Neural cell (in vitro differentiated cells): ENCODE measurements around the gene ARID1B. TPM values are rescaled to one million over a fixed set of nuclear protein-coding genes. Genes with fewer than 3 reads are reported as not detected.

Source experiments
- H2AFZ ChIP-seq: fragments of 200-600, 300-800 bp; sonication (generic), shearing (Covaris generic); 2 replicates; pipeline ENCODE4 v1.6.0; 2014; ENCODE audit warnings: low read depth, mild to moderate bottlenecking, antibody characterized with exemption, low read length, moderate library complexity
- H3F3A ChIP-seq: fragments of 200-600 bp; shearing (Covaris generic); 2 replicates; pipeline ENCODE4 v1.6.1; 2016; ENCODE audit warnings: mild to moderate bottlenecking, moderate library complexity, mixed read lengths, antibody characterized with exemption, low read length; ENCODE audit not compliant: insufficient read depth, poor library complexity, severe bottlenecking
- H3K27ac ChIP-seq: fragments of 200-600, 300-800 bp; sonication (generic), shearing (Covaris generic); 2 replicates; pipeline ENCODE4 v1.5.1; 2014; ENCODE audit warnings: mild to moderate bottlenecking, low read length, moderate library complexity
- H3K27me3 ChIP-seq: fragments of 300-800, 200-600 bp; sonication (generic), shearing (Covaris generic); 2 replicates; pipeline ENCODE4 v1.6.0; 2014; ENCODE audit warnings: mild to moderate bottlenecking, low read depth, low read length, moderate library complexity; ENCODE audit not compliant: insufficient read depth
- H3K36me3 ChIP-seq: fragments of 300-800, 200-600 bp; sonication (generic), shearing (Covaris generic); 2 replicates; pipeline ENCODE4 v1.5.1; 2014; ENCODE audit warnings: mild to moderate bottlenecking, antibody characterized with exemption, low read length, moderate library complexity; ENCODE audit not compliant: insufficient read depth
- H3K4me2 ChIP-seq: fragments of 300-800, 200-600 bp; sonication (generic), shearing (Covaris generic); 2 replicates; pipeline ENCODE4 v1.6.0; 2014; ENCODE audit warnings: mild to moderate bottlenecking, low read length
- H3K4me3 ChIP-seq: fragments of 300-800, 200-600 bp; sonication (generic), shearing (Covaris generic); 2 replicates; pipeline ENCODE4 v1.5.1; 2014; ENCODE audit warnings: mild to moderate bottlenecking, low read length, moderate library complexity
- H3K79me2 ChIP-seq: fragments of 200-600 bp; shearing (Covaris generic); replicated peaks from 2 replicates; pipeline ENCODE4 v1.6.0; 2014; ENCODE audit warnings: mild to moderate bottlenecking, low read length, moderate library complexity; ENCODE audit not compliant: insufficient read depth
- H3K9ac ChIP-seq: fragments of 300-800, 200-600 bp; sonication (generic), shearing (Covaris generic); 2 replicates; pipeline ENCODE4 v1.6.1; 2016; ENCODE audit warnings: mild to moderate bottlenecking, low read length, mixed read lengths
- H3K9me2 ChIP-seq: fragments of 200-600 bp; shearing (Covaris generic); 2 replicates; pipeline ENCODE4 v1.6.1; 2016; ENCODE audit warnings: mild to moderate bottlenecking, low read length, mixed read lengths; ENCODE audit not compliant: insufficient read depth
- H3K9me3 ChIP-seq: fragments of 200-600, 300-800 bp; sonication (generic), shearing (Covaris generic); 2 replicates; pipeline ENCODE4 v1.6.1; 2016; ENCODE audit warnings: mild to moderate bottlenecking, mixed run types, low read length, moderate library complexity, mixed read lengths
- H4K20me1 ChIP-seq: fragments of 200-600 bp; shearing (Covaris generic); 2 replicates; pipeline ENCODE4 v1.6.1; 2016; ENCODE audit warnings: mild to moderate bottlenecking, mixed run types; ENCODE audit not compliant: insufficient read depth
- CTCF ChIP-seq: fragments of 450-650 bp; IDR thresholded peaks from 2 replicates; pipeline ENCODE4 v1.5.1; 2014; ENCODE audit warnings: antibody characterized with exemption, mild to moderate bottlenecking, moderate library complexity; ENCODE audit not compliant: poor library complexity, severe bottlenecking
- EP300 ChIP-seq: fragments of 450-650 bp; conservative IDR thresholded peaks from 2 replicates; pipeline ENCODE4 v1.6.1; 2014; ENCODE audit warnings: antibody characterized with exemption, mild to moderate bottlenecking, moderate library complexity; ENCODE audit not compliant: poor library complexity, severe bottlenecking
- EZH2 ChIP-seq: fragments of 200-600, 300-800 bp; shearing (Covaris generic), sonication (generic); IDR thresholded peaks from 2 replicates; pipeline ENCODE4 v1.6.1; 2014; ENCODE audit warnings: antibody characterized with exemption, low read length, borderline replicate concordance, mild to moderate bottlenecking; ENCODE audit not compliant: insufficient read depth, poor library complexity, severe bottlenecking
- MXI1 ChIP-seq: fragments of 450-650 bp; conservative IDR thresholded peaks from 2 replicates; pipeline ENCODE4 v1.6.1; 2014; ENCODE audit warnings: antibody characterized with exemption, mild to moderate bottlenecking; ENCODE audit not compliant: poor library complexity, severe bottlenecking
- POLR2AphosphoS5 ChIP-seq: IDR thresholded peaks from 2 replicates; pipeline ENCODE4 v1.6.1; 2012
- RAD21 ChIP-seq: fragments of 450-650 bp; conservative IDR thresholded peaks from 2 replicates; pipeline ENCODE4 v1.6.1; 2014; ENCODE audit warnings: antibody characterized with exemption, mild to moderate bottlenecking, moderate library complexity
- REST ChIP-seq: IDR thresholded peaks from 2 replicates; pipeline ENCODE4 v1.6.1; 2012; ENCODE audit warnings: borderline replicate concordance
- SMC3 ChIP-seq: fragments of 450-650 bp; conservative IDR thresholded peaks from 2 replicates; pipeline ENCODE4 v1.6.1; 2014; ENCODE audit warnings: antibody characterized with exemption, mild to moderate bottlenecking, moderate library complexity; ENCODE audit not compliant: poor library complexity
- TAF1 ChIP-seq: IDR thresholded peaks from 2 replicates; pipeline ENCODE4 v1.6.1; 2012; ENCODE audit warnings: low read depth
- polyA plus RNA-seq: library from polyadenylated mRNA; depleted of rRNA; stranded (reverse); fragments of >200 nt; gene quantifications from 2 replicates; pipeline ENCODE4 v1.2.3, GENCODE V29; 2014

Gene ARID1B
- polyA plus RNA-seq, 1 donor from 2014 or later = 35.0 TPM

GRCh38 chr6:157070403-157071107 lies 293.4 kb downstream of the ARID1B start:
- H3K27ac ChIP-seq = peak overlapping the region; percentile 71
- peaks cover 20% of the 10 kb centered on the region for H3K79me2 ChIP-seq
- H3K9me3 ChIP-seq = no peaks in the 10 kb centered on the region
- no peaks in the 10 kb centered on the region for H4K20me1 ChIP-seq
- no peaks in the 10 kb centered on the region for H3K9me2 ChIP-seq
- H3K9ac ChIP-seq = no peak overlapping the region
- TF ChIP-seq MXI1 = no peak
- no peak for TF ChIP-seq TAF1
- TF ChIP-seq REST = no peak
- no peak for TF ChIP-seq CTCF
- TF ChIP-seq SMC3 = no peak
- TF ChIP-seq EZH2 = no peak
- TF ChIP-seq RAD21 = no peak
- no peak for TF ChIP-seq EP300
- no peak for TF ChIP-seq POLR2AphosphoS5
- no peak overlapping the region for H3K4me2 ChIP-seq
- H2AFZ ChIP-seq = no peak overlapping the region
- peak overlapping the region; percentile 6 for H3K4me3 ChIP-seq
- no peaks in the 10 kb centered on the region for H3K27me3 ChIP-seq
- H3F3A ChIP-seq = peaks cover 12% of the 10 kb centered on the region
- H3K36me3 ChIP-seq = no peaks in the 10 kb centered on the region

GRCh38 chr6:157072128-157072527 lies 294.9 kb downstream of the ARID1B start:
- H3K36me3 ChIP-seq = no peaks in the 10 kb centered on the region
- no peak overlapping the region for H3K4me2 ChIP-seq
- H3K4me3 ChIP-seq = no peak overlapping the region
- H3K79me2 ChIP-seq = peaks cover 16% of the 10 kb centered on the region
- H3K9ac ChIP-seq = no peak overlapping the region
- H3K27ac ChIP-seq = no peak overlapping the region
- H2AFZ ChIP-seq = no peak overlapping the region
- no peaks in the 10 kb centered on the region for H3K27me3 ChIP-seq
- no peak for TF ChIP-seq MXI1
- TF ChIP-seq CTCF = no peak
- TF ChIP-seq EZH2 = no peak
- TF ChIP-seq EP300 = no peak
- no peak for TF ChIP-seq SMC3
- TF ChIP-seq POLR2AphosphoS5 = no peak
- no peak for TF ChIP-seq RAD21
- no peak for TF ChIP-seq TAF1
- TF ChIP-seq REST = no peak
- H3F3A ChIP-seq = peaks cover 12% of the 10 kb centered on the region
- no peaks in the 10 kb centered on the region for H3K9me2 ChIP-seq
- H3K9me3 ChIP-seq = no peaks in the 10 kb centered on the region
- no peaks in the 10 kb centered on the region for H4K20me1 ChIP-seq
